ACC112 (cell line): ENCODE measurements around the gene CACYBP.

Experiments used
- H2AFZ ChIP-seq: fragments of 200-600 bp; sonication (generic); one replicate; pipeline ENCODE4 v1.6.0; 2017; ENCODE audit warnings: antibody characterized with exemption, low read length; ENCODE audit not compliant: unreplicated experiment
- H3K27ac ChIP-seq: fragments of 200-600 bp; sonication (generic); 2 replicates; pipeline ENCODE4 v1.5.1; 2014; ENCODE audit warnings: low read depth, mild to moderate bottlenecking, antibody characterized with exemption, low read length, moderate library complexity
- H3K27me3 ChIP-seq: fragments of 200-600 bp; sonication (generic); 2 replicates; pipeline ENCODE4 v1.6.1; 2014; ENCODE audit warnings: mild to moderate bottlenecking, antibody characterized with exemption, low read length, moderate library complexity, mixed read lengths; ENCODE audit not compliant: insufficient read depth
- H3K36me3 ChIP-seq: fragments of 200-600 bp; sonication (generic); 2 replicates; pipeline ENCODE4 v1.6.1; 2016; ENCODE audit warnings: mild to moderate bottlenecking, antibody characterized with exemption, low read length, moderate library complexity, mixed read lengths; ENCODE audit not compliant: insufficient read depth
- H3K4me1 ChIP-seq: fragments of 200-600 bp; sonication (generic); one replicate; pipeline ENCODE4 v1.6.1; 2016; ENCODE audit warnings: low read length, mixed read lengths; ENCODE audit not compliant: insufficient read depth, unreplicated experiment, control insufficient read depth
- H3K4me3 ChIP-seq: fragments of 200-600 bp; sonication (generic); 2 replicates; pipeline ENCODE4 v1.5.1; 2014; ENCODE audit warnings: mild to moderate bottlenecking, low read depth, low read length
- H3K79me2 ChIP-seq: fragments of 200-600 bp; sonication (generic); one replicate; pipeline ENCODE4 v1.6.0; 2016; ENCODE audit warnings: low read length; ENCODE audit not compliant: control insufficient read depth, unreplicated experiment, insufficient read depth

The CACYBP gene

DNA sequence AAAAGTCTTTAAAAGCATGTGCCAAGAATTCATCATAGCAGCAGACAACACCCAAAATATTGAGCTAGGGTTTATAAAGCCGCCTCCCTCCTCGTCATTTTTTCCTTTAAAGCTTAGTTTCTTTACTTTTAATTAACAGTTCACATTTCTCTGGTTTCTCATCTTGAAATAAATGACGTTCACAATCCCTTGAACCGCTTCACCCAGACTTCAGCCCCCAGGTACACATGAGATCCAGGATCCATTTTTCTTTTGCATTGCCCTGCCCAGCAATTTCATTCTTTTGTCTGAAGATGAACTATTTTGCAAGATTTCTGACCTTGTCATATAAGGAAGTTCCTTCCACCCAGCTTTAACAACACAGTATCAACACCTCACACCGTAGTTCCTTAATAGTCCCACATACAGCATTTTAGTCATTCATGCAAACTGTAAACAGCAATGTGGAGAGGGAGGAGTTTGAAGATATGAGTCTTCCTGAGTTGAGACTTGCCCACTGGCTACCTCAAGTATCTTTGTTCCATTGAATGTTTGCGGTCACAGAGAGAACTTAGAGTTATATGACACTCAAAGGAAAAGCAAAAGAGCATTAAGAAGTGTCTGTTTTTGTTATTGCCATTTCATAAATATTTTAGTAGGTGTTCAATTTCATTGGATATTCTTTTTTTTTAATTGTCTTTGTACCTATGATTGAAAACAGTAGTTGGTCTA lies 35.3 kb upstream of the CACYBP start:
- Histone ChIP-seq H3K27ac (no peak overlapping the region), H2AFZ (no peak overlapping the region), H3K36me3 (no peaks in the 10 kb centered on the region), H3K27me3 (no peaks in the 10 kb centered on the region), H3K79me2 (no peaks in the 10 kb centered on the region), H3K4me1 (peaks cover 12% of the 10 kb centered on the region), H3K4me3 (no peak overlapping the region)

DNA sequence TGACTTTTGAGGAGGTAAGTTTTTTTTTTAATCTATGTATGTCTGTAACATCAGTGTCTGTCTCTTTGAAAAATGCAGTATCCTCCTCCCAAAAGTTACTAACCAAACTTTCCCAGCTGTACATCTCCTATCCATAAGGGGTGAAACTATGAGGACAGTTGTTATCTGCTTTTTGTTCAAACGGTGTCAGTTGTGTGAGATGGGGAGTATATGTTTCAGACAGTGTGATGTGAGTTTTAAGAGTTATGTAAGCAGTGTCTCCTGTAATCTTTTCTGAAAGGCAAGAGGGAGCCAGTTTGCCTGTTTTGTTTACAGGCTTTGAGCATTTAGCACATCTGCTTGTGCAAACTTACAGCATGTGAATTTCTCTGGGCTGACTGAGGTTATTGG lies 34.8 kb upstream of the CACYBP start:
- Histone ChIP-seq H3K79me2 (no peaks in the 10 kb centered on the region), H3K36me3 (no peaks in the 10 kb centered on the region), H3K4me1 (peaks cover 12% of the 10 kb centered on the region), H2AFZ (no peak overlapping the region), H3K27ac (no peak overlapping the region), H3K27me3 (no peaks in the 10 kb centered on the region), H3K4me3 (no peak overlapping the region)

DNA sequence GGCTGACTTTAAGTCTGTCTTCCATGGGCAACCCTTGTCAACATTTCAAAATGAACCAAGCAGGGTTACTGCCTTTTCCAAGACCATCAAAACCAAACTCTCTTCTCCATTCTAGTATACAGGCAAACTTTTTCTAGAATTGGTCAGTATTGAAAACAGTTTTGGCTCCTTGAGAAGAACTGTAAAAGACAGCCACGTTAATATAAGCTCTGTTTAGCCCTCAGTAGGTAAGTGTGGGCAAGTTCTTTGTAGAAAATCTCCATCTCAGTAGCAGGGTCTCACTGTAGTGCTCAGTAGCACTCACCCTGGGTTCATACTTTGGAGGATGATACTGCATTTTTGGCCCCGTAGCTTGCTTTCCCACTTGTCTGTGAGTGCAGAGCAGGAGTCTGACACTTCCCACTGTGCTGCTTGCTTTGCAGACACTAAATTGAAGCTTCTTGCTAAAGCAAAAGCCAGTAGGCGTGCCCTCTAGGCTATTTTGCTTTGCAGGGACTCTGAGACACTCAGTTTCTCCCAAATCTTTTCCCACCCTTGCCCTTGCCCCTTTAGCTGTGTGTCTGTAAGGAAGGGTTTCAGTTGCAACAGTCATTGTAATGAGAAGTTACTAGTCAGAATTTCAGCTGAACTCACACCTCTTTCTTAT lies 34.3 kb upstream of the CACYBP start:
- H3K27me3 ChIP-seq = no peaks in the 10 kb centered on the region
- no peaks in the 10 kb centered on the region for H3K36me3 ChIP-seq
- H3K79me2 ChIP-seq = no peaks in the 10 kb centered on the region
- no peak overlapping the region for H2AFZ ChIP-seq
- no peak overlapping the region for H3K27ac ChIP-seq
- peaks cover 12% of the 10 kb centered on the region for H3K4me1 ChIP-seq
- no peak overlapping the region for H3K4me3 ChIP-seq

DNA sequence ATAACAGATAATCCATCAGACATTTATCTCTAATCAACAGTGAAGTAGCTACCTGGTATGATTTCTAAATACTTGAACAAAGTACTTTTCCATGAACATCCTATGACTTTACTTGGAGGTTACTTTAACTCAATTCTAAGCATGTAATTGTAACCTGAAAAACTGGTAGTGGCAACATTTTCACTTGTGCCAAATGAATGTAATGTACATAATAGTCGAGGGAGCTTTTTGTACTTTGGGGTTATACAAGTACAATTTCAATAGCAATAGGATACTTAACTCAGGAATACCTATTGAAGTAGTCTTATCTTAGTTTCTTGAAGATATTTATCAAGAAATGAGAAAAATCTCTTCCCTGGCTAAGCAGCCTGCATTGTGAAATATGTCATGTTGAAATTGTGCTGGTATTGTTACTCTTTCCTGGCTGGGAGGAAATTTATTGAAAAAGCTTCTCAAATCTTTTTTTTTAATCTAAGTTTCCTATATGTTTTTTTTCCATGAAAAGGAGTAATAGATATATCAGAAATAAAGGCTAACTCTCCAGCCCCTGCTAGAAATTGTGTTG lies 33.7 kb upstream of the CACYBP start:
- Histone ChIP-seq H2AFZ (no peak overlapping the region), H3K79me2 (no peaks in the 10 kb centered on the region), H3K4me3 (no peak overlapping the region), H3K36me3 (no peaks in the 10 kb centered on the region), H3K27ac (no peak overlapping the region), H3K27me3 (no peaks in the 10 kb centered on the region), H3K4me1 (peaks cover 12% of the 10 kb centered on the region)

DNA sequence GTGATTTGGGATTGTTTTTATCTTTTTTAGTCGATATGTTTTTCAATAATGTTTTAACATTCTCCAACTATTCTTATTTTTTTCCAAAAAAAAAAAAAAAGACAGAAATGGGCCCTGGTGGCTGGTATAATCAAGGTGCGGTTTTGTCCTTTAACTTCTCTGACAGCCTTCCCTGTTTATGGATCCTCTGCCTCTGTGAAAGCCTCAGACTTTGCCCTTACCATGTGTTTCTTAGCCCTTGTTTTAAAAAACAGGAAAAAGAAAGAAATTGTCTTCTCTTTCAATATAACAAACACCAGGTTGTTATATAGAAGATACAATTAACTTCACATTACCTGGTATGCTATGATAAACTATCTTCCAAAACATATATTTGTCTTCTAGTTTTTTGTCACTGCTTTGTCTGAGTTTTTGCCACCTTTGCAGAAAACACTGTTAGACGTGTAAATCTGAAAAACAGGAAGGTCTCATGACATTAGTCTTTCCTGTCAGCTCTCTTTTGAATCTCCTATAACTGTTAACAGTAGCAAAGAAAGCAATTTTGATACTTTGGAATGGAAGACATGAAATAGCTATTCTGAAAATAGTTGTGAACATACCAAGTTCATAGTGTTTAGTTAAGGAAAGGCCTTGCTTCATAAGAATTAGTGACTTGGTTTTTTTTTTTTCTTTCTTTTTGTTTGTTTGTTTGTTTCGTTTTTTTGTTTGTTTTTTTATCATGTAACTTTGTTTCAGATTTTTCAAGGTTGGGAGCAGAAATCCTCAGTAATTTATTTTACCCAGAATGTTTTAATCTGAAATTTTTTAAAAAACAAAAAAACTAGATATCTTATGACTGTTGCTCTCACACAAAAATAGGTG lies 31.7 kb upstream of the CACYBP start:
- no peaks in the 10 kb centered on the region for H3K36me3 ChIP-seq
- H3K4me1 ChIP-seq = peaks cover 12% of the 10 kb centered on the region
- H2AFZ ChIP-seq = no peak overlapping the region
- H3K4me3 ChIP-seq = no peak overlapping the region
- no peaks in the 10 kb centered on the region for H3K79me2 ChIP-seq
- H3K27ac ChIP-seq = no peak overlapping the region
- no peaks in the 10 kb centered on the region for H3K27me3 ChIP-seq

DNA sequence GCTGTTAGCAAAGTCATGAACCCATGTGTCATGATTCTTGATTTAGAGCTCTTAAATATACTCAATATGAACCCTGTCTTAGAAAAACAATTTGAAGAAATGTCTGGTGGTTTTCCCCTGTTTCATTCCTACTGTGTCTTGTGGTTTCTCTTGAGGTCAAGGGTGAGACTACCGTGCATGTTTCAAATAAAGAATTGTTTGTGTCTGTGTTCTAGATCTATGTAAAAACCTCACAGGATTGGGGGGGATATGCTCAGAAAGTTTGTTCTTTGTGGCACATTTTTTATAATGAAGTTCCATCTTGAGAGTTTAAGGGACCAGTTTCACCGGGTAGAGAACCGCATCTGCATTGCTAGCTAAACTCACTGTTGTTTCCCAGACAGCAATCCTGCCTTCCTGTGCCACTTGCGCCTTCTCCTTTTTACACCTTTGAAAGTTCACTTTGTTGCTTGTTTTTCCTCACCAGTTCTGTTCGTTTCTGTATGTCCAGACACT lies 30.9 kb upstream of the CACYBP start:
- no peaks in the 10 kb centered on the region for H3K36me3 ChIP-seq
- H3K4me3 ChIP-seq = no peak overlapping the region
- H3K27me3 ChIP-seq = no peaks in the 10 kb centered on the region
- H3K4me1 ChIP-seq = peaks cover 12% of the 10 kb centered on the region
- no peak overlapping the region for H3K27ac ChIP-seq
- H3K79me2 ChIP-seq = no peaks in the 10 kb centered on the region
- no peak overlapping the region for H2AFZ ChIP-seq

DNA sequence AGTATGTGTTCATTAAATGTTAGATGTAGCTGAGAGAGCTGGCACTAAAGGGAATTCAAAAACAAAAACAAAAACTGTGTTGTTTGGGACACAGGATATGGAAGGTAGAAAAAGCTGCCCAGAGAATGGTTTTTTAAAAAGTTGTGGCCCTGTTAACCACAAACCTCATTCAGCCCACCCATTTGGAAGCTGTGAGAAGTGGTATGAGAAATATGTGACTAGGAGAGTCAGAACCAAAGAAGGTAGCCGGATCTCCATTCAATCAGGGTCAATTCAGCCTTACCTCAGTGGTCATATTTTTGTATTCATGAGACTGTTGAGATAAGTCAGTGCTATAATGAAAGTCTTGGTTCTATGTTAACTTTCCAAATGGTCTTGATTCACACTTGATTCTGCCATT lies 29.8 kb upstream of the CACYBP start:
- Histone ChIP-seq H3K4me3 (no peak overlapping the region), H3K79me2 (no peaks in the 10 kb centered on the region), H3K27me3 (no peaks in the 10 kb centered on the region), H3K4me1 (peaks cover 12% of the 10 kb centered on the region), H3K27ac (no peak overlapping the region), H2AFZ (no peak overlapping the region), H3K36me3 (no peaks in the 10 kb centered on the region)

DNA sequence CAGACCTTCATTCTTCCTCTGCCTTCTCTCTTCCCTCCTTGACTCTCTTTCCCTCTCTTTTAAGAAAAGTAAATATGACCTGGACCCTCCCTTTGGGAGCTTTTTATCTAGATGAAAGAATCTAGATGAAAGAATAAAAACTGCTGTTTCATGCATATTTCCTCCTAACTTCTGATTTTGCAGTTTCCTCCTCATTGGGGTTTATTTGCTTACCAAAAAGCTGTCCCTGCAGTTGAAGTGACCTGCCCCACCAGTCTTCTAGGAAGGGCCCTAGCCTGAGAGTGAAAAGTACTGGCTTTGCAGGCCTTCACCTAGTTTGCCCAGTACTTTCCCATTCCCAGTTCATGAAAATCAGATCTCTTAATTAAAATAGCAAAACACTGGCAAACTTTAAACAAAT lies 28.3 kb upstream of the CACYBP start:
- no peak overlapping the region for H3K27ac ChIP-seq

DNA sequence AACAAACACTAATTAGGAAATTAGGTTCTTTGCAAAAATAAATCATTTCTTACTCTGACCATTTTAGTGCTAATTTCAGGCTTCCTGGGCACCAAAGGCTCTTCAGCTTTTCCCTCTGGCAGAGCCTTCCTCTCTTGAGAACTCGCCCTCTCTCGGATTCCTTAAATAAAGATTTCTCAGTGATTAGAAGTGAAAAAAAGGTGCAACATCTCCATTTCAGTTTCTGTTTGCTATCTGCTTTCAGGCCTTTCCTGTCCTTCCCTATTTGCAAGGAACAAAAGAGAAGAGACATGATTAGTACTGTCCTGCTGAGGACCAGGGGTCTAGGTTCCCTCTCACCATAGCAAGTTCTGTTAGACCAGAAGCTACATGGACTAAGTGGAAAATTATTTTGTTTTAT lies 27.8 kb upstream of the CACYBP start:
- H3K4me3 ChIP-seq = no peak overlapping the region
- H3K4me1 ChIP-seq = peaks cover 20% of the 10 kb centered on the region
- no peaks in the 10 kb centered on the region for H3K36me3 ChIP-seq
- H3K27ac ChIP-seq = no peak overlapping the region
- no peaks in the 10 kb centered on the region for H3K27me3 ChIP-seq
- no peaks in the 10 kb centered on the region for H3K79me2 ChIP-seq
- no peak overlapping the region for H2AFZ ChIP-seq

More for the DNA sequence above, 28.3 kb upstream of the CACYBP start:
- Histone ChIP-seq H3K4me1 (peaks cover 16% of the 10 kb centered on the region), H2AFZ (no peak overlapping the region), H3K79me2 (no peaks in the 10 kb centered on the region), H3K27me3 (no peaks in the 10 kb centered on the region), H3K4me3 (no peak overlapping the region), H3K36me3 (no peaks in the 10 kb centered on the region)

DNA sequence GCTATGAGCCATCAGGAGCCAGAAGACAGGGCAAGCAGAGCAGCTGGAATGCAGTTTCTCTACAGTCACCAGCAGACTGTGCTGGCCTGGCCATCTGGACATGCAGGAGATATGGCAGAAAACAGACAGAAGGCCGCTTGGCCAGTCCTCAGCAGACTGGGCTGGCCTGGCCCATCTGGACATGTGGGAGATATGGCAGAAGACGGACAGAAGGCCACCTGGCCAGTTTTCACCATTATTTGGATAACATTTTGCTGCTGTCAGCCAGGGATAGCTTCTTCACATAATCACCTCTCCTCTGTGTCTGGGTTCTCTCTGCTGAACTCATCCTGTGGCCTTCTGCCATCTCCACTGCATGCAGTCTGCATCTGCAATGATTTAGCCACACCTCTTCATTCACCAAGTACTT lies 25.0 kb upstream of the CACYBP start:
- H3K4me1 ChIP-seq = peaks cover 10% of the 10 kb centered on the region

More for the DNA sequence above, 25.0 kb upstream of the CACYBP start:
- no peak overlapping the region for H3K27ac ChIP-seq
- H3K27me3 ChIP-seq = no peaks in the 10 kb centered on the region
- H2AFZ ChIP-seq = no peak overlapping the region
- no peak overlapping the region for H3K4me3 ChIP-seq
- no peaks in the 10 kb centered on the region for H3K79me2 ChIP-seq
- H3K36me3 ChIP-seq = no peaks in the 10 kb centered on the region
